IMR-90 (cell line): ENCODE data around the gene CHRDL1. TPM values are rescaled to one million over a fixed set of nuclear protein-coding genes. Genes with fewer than 3 reads are reported as not detected.

Experiments used
- ATAC-seq: fragments of 200-7000 bp; cut with Tn5 transposase; 2 replicates; pipeline ENCODE4 v1.9.1; 2020; ENCODE audit warnings: low read depth, mild to moderate bottlenecking, moderate library complexity
- BruUV-seq: library from RNA; stranded (reverse); fragments of 400-500 nt; replicated peaks from 2 replicates; lab custom pipeline; 2021; lab: Mats Ljungman, UMichigan
- CTCF ChIA-PET: fragments of 300-600 bp; formaldehyde crosslinking; extraction: SDS; loops from one replicate; lab custom pipeline; 2021; ENCODE audit warnings: antibody characterized with exemption; lab: Yijun Ruan, JAX
- POLR2A ChIA-PET: fragments of 300-600 bp; sonication (Branson Sonifier 250); formaldehyde crosslinking; loops from one replicate; lab custom pipeline; 2022; ENCODE audit warnings: antibody characterized with exemption; ENCODE audit not compliant: unreplicated experiment; lab: Charles Lee
- DNase-seq: peaks from one replicate; pipeline ENCODE4 v3.0.0; 2013
- H2AFZ ChIP-seq: replicated peaks from 2 replicates; pipeline ENCODE3; 2013; ENCODE audit warnings: low read length, mild to moderate bottlenecking; ENCODE audit not compliant: poor library complexity
- H2AK5ac ChIP-seq: 2 replicates; pipeline ENCODE4 v1.6.1; 2013; ENCODE audit warnings: low read depth, low read length, inconsistent platforms
- H2AK9ac ChIP-seq: replicated peaks from 2 replicates; pipeline ENCODE3; 2013; ENCODE audit warnings: mild to moderate bottlenecking, low read depth, low read length, moderate library complexity; ENCODE audit not compliant: poor library complexity
- H2BK120ac ChIP-seq: 2 replicates; pipeline ENCODE4 v1.6.1; 2013; ENCODE audit warnings: low read depth, low read length, inconsistent platforms
- H2BK15ac ChIP-seq: 3 replicates; pipeline ENCODE4 v1.6.1; 2013; ENCODE audit warnings: low read depth, low read length, inconsistent platforms
- H2BK20ac ChIP-seq: 2 replicates; pipeline ENCODE4 v1.6.1; 2013; ENCODE audit warnings: low read depth, mild to moderate bottlenecking, inconsistent platforms, low read length, moderate library complexity
- H2BK5ac ChIP-seq: 2 replicates; pipeline ENCODE4 v1.6.1; 2013; ENCODE audit warnings: mild to moderate bottlenecking, low read depth, low read length, inconsistent platforms; ENCODE audit not compliant: poor library complexity, severe bottlenecking
- H3K14ac ChIP-seq: replicated peaks from 2 replicates; pipeline ENCODE4 v1.6.1; 2013; ENCODE audit warnings: low read depth, low read length, inconsistent platforms
- H3K18ac ChIP-seq: 2 replicates; pipeline ENCODE4 v1.6.1; 2013; ENCODE audit warnings: low read depth, low read length, control low read depth
- H3K23ac ChIP-seq: 2 replicates; pipeline ENCODE4 v1.6.1; 2013; ENCODE audit warnings: low read depth, low read length, inconsistent platforms
- H3K27ac ChIP-seq: 2 replicates; pipeline ENCODE4 v1.5.1; 2013; ENCODE audit warnings: mild to moderate bottlenecking, control low read depth, low read length; ENCODE audit not compliant: insufficient read depth
- H3K27me3 ChIP-seq: 2 replicates; pipeline ENCODE4 v1.6.1; 2013; ENCODE audit warnings: low read length; ENCODE audit not compliant: control insufficient read depth, insufficient read depth
- H3K36me3 ChIP-seq: 2 replicates; pipeline ENCODE4 v1.6.1; 2013; ENCODE audit warnings: low read length, mixed read lengths; ENCODE audit not compliant: control insufficient read depth, insufficient read depth
- H3K4ac ChIP-seq: 2 replicates; pipeline ENCODE4 v1.6.1; 2013; ENCODE audit warnings: low read depth, low read length, inconsistent platforms
- H3K4me1 ChIP-seq: 2 replicates; pipeline ENCODE4 v1.6.1; 2013; ENCODE audit warnings: low read length, mixed read lengths; ENCODE audit not compliant: control insufficient read depth, insufficient read depth
- H3K4me2 ChIP-seq: 2 replicates; pipeline ENCODE4 v1.6.1; 2013; ENCODE audit warnings: low read depth, mild to moderate bottlenecking, control low read depth, low read length, moderate library complexity
- H3K4me3 ChIP-seq: 2 replicates; pipeline ENCODE4 v1.5.1; 2013; ENCODE audit warnings: low read depth, mild to moderate bottlenecking, control low read depth, low read length, moderate library complexity; ENCODE audit not compliant: insufficient read depth
- H3K56ac ChIP-seq: 2 replicates; pipeline ENCODE4 v1.6.1; 2013; ENCODE audit warnings: low read length, inconsistent platforms; ENCODE audit not compliant: insufficient read depth; ENCODE audit errors: extremely low read depth
- H3K79me1 ChIP-seq, 2 experiments: 2 replicates each; pipeline ENCODE4 v1.6.1; 2013; ENCODE audit warnings: low read length in 2 of 2, inconsistent platforms in 1 of 2, low read depth in 1 of 2
- H3K9ac ChIP-seq: 2 replicates; pipeline ENCODE4 v1.6.1; 2013; ENCODE audit warnings: low read depth, low read length, control low read depth
- H3K9me1 ChIP-seq: 2 replicates; pipeline ENCODE4 v1.6.1; 2013; ENCODE audit warnings: low read length, inconsistent platforms; ENCODE audit not compliant: insufficient read depth
- H3K9me3 ChIP-seq: 2 replicates; pipeline ENCODE4 v1.6.1; 2013; ENCODE audit warnings: low read length; ENCODE audit not compliant: control insufficient read depth, insufficient read depth
- H4K20me1 ChIP-seq: 2 replicates; pipeline ENCODE4 v1.6.1; 2013; ENCODE audit warnings: low read length, inconsistent platforms; ENCODE audit not compliant: insufficient read depth
- H4K5ac ChIP-seq: 2 replicates; pipeline ENCODE4 v1.6.1; 2013; ENCODE audit warnings: mild to moderate bottlenecking, low read depth, low read length, control low read depth
- H4K8ac ChIP-seq, 2 experiments: 2 replicates each; pipeline ENCODE4 v1.6.1; 2013; ENCODE audit warnings: low read depth in 2 of 2, low read length in 2 of 2, control low read depth in 1 of 2, inconsistent platforms in 1 of 2
- H4K91ac ChIP-seq: 2 replicates; pipeline ENCODE4 v1.6.1; 2013; ENCODE audit warnings: low read depth, low read length, inconsistent platforms; ENCODE audit not compliant: insufficient read depth
- BHLHE40 ChIP-seq: fragments of 150-350 bp; IDR thresholded peaks from 2 replicates; pipeline ENCODE4 v1.6.1; 2016; ENCODE audit warnings: mild to moderate bottlenecking, low read depth, low read length
- CEBPB ChIP-seq: IDR thresholded peaks from 2 replicates; pipeline ENCODE4 v1.6.1; 2012; ENCODE audit warnings: low read depth, low read length, improper control_type of control experiment
- CHD1 ChIP-seq: IDR thresholded peaks from 2 replicates; pipeline ENCODE4 v1.6.1; 2012; ENCODE audit warnings: low read depth, low read length, improper control_type of control experiment
- CTCF ChIP-seq: conservative IDR thresholded peaks from 2 replicates; pipeline ENCODE4 v1.5.1; 2012; ENCODE audit warnings: mild to moderate bottlenecking, low read depth, low read length, improper control_type of control experiment
- ELK1 ChIP-seq: fragments of 150-350 bp; IDR thresholded peaks from 2 replicates; pipeline ENCODE4 v1.6.1; 2016; ENCODE audit warnings: low read depth, mild to moderate bottlenecking, low read length, moderate library complexity, borderline replicate concordance
- FOS ChIP-seq: fragments of 150-350 bp; IDR thresholded peaks from 2 replicates; pipeline ENCODE4 v1.6.1; 2016; ENCODE audit warnings: low read depth, low read length
- MAZ ChIP-seq: IDR thresholded peaks from 2 replicates; pipeline ENCODE4 v1.6.1; 2012; ENCODE audit warnings: low read depth, mild to moderate bottlenecking, low read length, improper control_type of control experiment, moderate library complexity, borderline replicate concordance
- MXI1 ChIP-seq: IDR thresholded peaks from 2 replicates; pipeline ENCODE4 v1.6.1; 2012; ENCODE audit warnings: low read depth, mild to moderate bottlenecking, low read length, moderate library complexity, borderline replicate concordance
- NFE2L2 ChIP-seq: fragments of 150-350 bp; IDR thresholded peaks from 2 replicates; pipeline ENCODE4 v1.6.1; 2016; ENCODE audit warnings: low read depth, mild to moderate bottlenecking, low read length
- POLR2A ChIP-seq: IDR thresholded peaks from 2 replicates; pipeline ENCODE4 v1.6.1; 2012; ENCODE audit warnings: mild to moderate bottlenecking, low read depth, low read length
- RAD21 ChIP-seq: IDR thresholded peaks from 2 replicates; pipeline ENCODE4 v1.6.1; 2012; ENCODE audit warnings: low read length, improper control_type of control experiment
- RCOR1 ChIP-seq: IDR thresholded peaks from 2 replicates; pipeline ENCODE4 v1.6.1; 2012; ENCODE audit warnings: mild to moderate bottlenecking, low read length, improper control_type of control experiment; ENCODE audit not compliant: insufficient replicate concordance
- RFX5 ChIP-seq: IDR thresholded peaks from 2 replicates; pipeline ENCODE4 v1.8.0; 2012; ENCODE audit warnings: low read depth, mild to moderate bottlenecking, low read length, moderate library complexity
- SMC3 ChIP-seq: fragments of 150-350 bp; IDR thresholded peaks from 2 replicates; pipeline ENCODE4 v1.6.1; 2016; ENCODE audit warnings: low read depth, mild to moderate bottlenecking, antibody characterized with exemption, low read length, moderate library complexity
- WGBS, 2 experiments: methylation state at CpG; one replicate each; pipeline versions ENCODE4 v1.1.5 to v1.1.7; 2013; ENCODE audit warnings: missing lambda C conversion rate in 2 of 2; ENCODE audit not compliant: insufficient read length in 1 of 2; ENCODE audit errors: extremely low coverage in 2 of 2; 5-methylcytosine and 5-hydroxymethylcytosine counted together
- dilution Hi-C: fragments of 300-500 bp; cut with HindIII; formaldehyde crosslinking; loops from one replicate; pipeline ENCODE4 v1.14.3; 2018; ENCODE audit warnings: low sequenced_read_pairs; ENCODE audit not compliant: unreplicated experiment
- in situ Hi-C: fragments of 300-500 bp; cut with MboI; formaldehyde crosslinking; loops from 3 replicates; pipeline ENCODE4 v1.14.3; 2019; ENCODE audit warnings: low sequenced_read_pairs, inconsistent platforms, mixed read lengths
- intact Hi-C: fragments of 100-400 bp; cut with micrococcal nuclease; formaldehyde crosslinking; loops from 2 replicates; pipeline ENCODE4 v1.10.0; 2022
- polyA plus RNA-seq, 3 experiments: library from polyadenylated mRNA; depleted of rRNA; stranded (reverse); fragments of >200 nt; gene quantifications; 2 replicates each; pipeline ENCODE4 v1.2.3, GENCODE V29; 2012; ENCODE audit warnings: low replicate concordance in 1 of 3
- total RNA-seq: library from RNA; depleted of rRNA; stranded (reverse); fragments of >200 nt; gene quantifications from 2 replicates; pipeline ENCODE4 v1.2.3, GENCODE V29; 2012
- TF ChIP-seq, protein P1 (sequence below): fragments of 150-350 bp; IDR thresholded peaks from 2 replicates; pipeline ENCODE4 v1.6.1; 2017; ENCODE audit warnings: mild to moderate bottlenecking, antibody characterized with exemption, low read length, low read depth

Gene CHRDL1
- total and polyA plus RNA-seq, 2 of the 4 experiments (the other 2 are of a cell fraction), result 0.36 to 0.58 TPM

GRCh38 chrX:110665223-110666002, 130.2 kb downstream of the CHRDL1 start:
- in situ Hi-C loops, result no loop called here
- Histone ChIP-seq H4K8ac (no peak overlapping the region), H3K23ac (no peak overlapping the region), H3K56ac (no peak overlapping the region), H3K79me1 (no peaks in the 10 kb centered on the region), H2BK120ac (no peak overlapping the region), H3K4me1 (no peaks in the 10 kb centered on the region), H2BK5ac (no peak overlapping the region), H3K4me3 (no peak overlapping the region), H2AFZ (no peak overlapping the region), H4K91ac (no peak overlapping the region), H3K9me3 (no peaks in the 10 kb centered on the region), H3K36me3 (no peaks in the 10 kb centered on the region), H2BK20ac (no peak overlapping the region), H3K14ac (no peak overlapping the region), H3K4ac (no peak overlapping the region), H4K20me1 (no peaks in the 10 kb centered on the region), H3K4me2 (no peak overlapping the region), H4K5ac (no peak overlapping the region), H3K27ac (no peak overlapping the region), H2AK9ac (no peak overlapping the region), H2AK5ac (no peak overlapping the region), H3K9me1 (no peaks in the 10 kb centered on the region), H3K18ac (no peak overlapping the region), H3K9ac (no peak overlapping the region), H2BK15ac (no peak overlapping the region), H3K27me3 (peaks cover 4% of the 10 kb centered on the region)
- ATAC-seq, result peak; percentile 59
- no TSS peak for BruUV-seq
- DNase-seq, result peak; percentile 5
- ChIA-PET POLR2A (no interaction called here), CTCF (no interaction called here)
- intact Hi-C loops, result loop anchor here (2.0 kb wide), 1 partner anchor 215 kb away; no protein-coding TSS in a partner anchor
- dilution Hi-C loops, result no loop called here
- WGBS, 2 experiments, result 0% methylated on average over 1 of the region's 3 CpGs; no CpG with 5 or more reads in 1 of the 2 experiments
- no peak for TF ChIP-seq BHLHE40
- no peak for TF ChIP-seq RFX5
- TF ChIP-seq RAD21, result peak; percentile 17; the same call in 1 of the 2 replicates
- TF ChIP-seq NFE2L2, result no peak
- TF ChIP-seq SMC3, result peak; percentile 22; the same call in 1 of the 2 replicates
- TF ChIP-seq CTCF, result peak; percentile 34
- TF ChIP-seq CHD1, result no peak
- no peak for TF ChIP-seq POLR2A
- no peak for TF ChIP-seq MAZ
- TF ChIP-seq, protein P1, sequence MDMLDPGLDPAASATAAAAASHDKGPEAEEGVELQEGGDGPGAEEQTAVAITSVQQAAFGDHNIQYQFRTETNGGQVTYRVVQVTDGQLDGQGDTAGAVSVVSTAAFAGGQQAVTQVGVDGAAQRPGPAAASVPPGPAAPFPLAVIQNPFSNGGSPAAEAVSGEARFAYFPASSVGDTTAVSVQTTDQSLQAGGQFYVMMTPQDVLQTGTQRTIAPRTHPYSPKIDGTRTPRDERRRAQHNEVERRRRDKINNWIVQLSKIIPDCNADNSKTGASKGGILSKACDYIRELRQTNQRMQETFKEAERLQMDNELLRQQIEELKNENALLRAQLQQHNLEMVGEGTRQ, result no peak
- TF ChIP-seq CEBPB, result no peak
- TF ChIP-seq FOS, result no peak
- no peak for TF ChIP-seq RCOR1
- TF ChIP-seq ELK1, result no peak
- TF ChIP-seq MXI1, result no peak
